Duodenal mucosa (tissue), 2 donors: ENCODE measurements around the gene LPCAT1.
"Not testable (repeated sequence)": the region's sequence is repeated elsewhere in the genome, so short reads cannot be mapped to it uniquely, and the experiment has no call there.

ENCODE experiments used
- H3K27ac ChIP-seq: one replicate; pipeline ENCODE4 v1.7.0; 2013; ENCODE audit warnings: low read depth, low read length
- H3K27me3 ChIP-seq, 2 donors: one replicate each; pipeline ENCODE4 v1.7.0; 2013; ENCODE audit warnings: low read length in 2 of 2, control low read depth in 1 of 2; ENCODE audit not compliant: insufficient read depth in 2 of 2, control insufficient read depth in 1 of 2
- H3K36me3 ChIP-seq, 2 donors: one replicate each; pipeline ENCODE4 v1.7.0; 2013; ENCODE audit warnings: low read length in 2 of 2, control low read depth in 1 of 2; ENCODE audit not compliant: insufficient read depth in 2 of 2, control insufficient read depth in 1 of 2
- H3K4me1 ChIP-seq, 2 donors: one replicate each; pipeline ENCODE4 v1.7.0; 2013; ENCODE audit warnings: low read length in 2 of 2, control low read depth in 1 of 2; ENCODE audit not compliant: insufficient read depth in 2 of 2, control insufficient read depth in 1 of 2
- H3K4me3 ChIP-seq, 2 donors: one replicate each; pipeline ENCODE4 v1.7.0; 2013; ENCODE audit warnings: low read length in 2 of 2, low read depth in 1 of 2
- H3K9ac ChIP-seq, 2 donors: one replicate each; pipeline ENCODE4 v1.7.0; 2013; ENCODE audit warnings: low read length in 2 of 2, low read depth in 1 of 2
- H3K9me3 ChIP-seq, 2 donors: one replicate each; pipeline ENCODE4 v1.7.0; 2013; ENCODE audit warnings: low read length in 2 of 2, control low read depth in 1 of 2; ENCODE audit not compliant: control insufficient read depth in 1 of 2

The LPCAT1 gene

DNA sequence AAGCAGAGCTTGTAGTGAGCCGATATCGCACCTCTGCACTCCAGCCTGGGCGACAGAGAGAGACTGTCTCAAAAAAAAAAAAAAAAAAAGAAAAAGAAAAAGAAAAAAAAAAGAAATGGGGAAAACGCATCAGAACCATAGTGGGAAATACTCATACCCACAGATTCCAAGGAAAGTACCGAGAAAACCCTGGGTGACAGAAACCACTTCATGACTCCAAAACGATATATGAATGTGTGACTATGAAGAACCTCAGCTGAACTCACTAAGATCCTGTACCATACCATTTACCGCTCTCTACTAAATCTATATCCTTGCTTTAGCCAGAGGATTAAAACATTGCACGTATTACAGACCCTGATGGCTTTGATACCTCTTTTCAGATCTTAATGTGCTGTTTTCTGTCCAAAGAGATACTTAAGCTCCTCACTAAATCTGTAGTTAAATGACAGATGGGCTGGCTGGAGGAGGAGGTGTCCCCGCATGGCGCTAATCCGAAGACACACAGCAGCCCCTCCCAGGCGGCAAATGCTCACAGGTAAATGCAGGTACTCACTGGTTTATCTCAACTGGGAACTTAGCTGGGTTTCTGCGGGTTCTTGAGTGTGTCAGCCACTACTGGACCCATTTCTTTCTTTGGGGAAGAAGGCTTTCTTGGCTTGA is 2.8 kb downstream of the LPCAT1 start:
- H3K27me3 ChIP-seq: no peaks in the 10 kb centered on the region
- peaks cover 18 to 26% of the 10 kb centered on the region in 2 donors for H3K4me1 ChIP-seq
- peaks cover 0 to 15% of the 10 kb centered on the region in 2 donors for H3K36me3 ChIP-seq
- no peak overlapping the region for H3K4me3 ChIP-seq
- H3K27ac ChIP-seq: no peak overlapping the region
- H3K9me3 ChIP-seq: no peaks in the 10 kb centered on the region
- no peak overlapping the region for H3K9ac ChIP-seq

DNA sequence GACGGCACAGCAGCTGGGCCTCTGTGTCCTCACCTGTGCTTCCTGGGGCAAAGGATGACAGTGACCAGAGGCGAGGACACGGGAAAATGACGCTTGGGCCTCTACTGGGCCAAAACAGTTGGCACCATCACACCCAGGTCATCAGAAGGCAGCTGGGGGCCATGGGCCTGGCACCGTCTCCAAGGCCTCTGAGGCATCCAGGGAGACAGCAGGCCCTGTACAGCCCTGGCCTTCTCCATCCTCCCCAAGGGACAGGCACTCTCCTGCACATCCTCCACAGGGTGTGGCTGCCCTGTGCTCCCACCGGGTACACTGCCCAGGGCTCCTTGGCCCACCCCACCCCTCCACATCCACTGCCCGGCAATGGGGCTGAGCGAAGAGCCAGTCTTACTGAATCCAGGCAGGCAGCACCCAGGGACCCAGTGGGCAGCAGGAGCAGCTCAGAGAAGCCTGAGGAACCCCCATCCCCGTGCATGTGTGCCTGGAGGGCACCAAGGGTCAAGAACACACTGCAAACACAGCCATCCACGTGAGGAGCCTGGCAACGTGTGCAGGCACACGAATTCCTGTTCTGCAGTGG is 4.0 kb downstream of the LPCAT1 start:
- Histone ChIP-seq H3K27ac (no peak overlapping the region), H3K4me3 (no peak overlapping the region)

DNA sequence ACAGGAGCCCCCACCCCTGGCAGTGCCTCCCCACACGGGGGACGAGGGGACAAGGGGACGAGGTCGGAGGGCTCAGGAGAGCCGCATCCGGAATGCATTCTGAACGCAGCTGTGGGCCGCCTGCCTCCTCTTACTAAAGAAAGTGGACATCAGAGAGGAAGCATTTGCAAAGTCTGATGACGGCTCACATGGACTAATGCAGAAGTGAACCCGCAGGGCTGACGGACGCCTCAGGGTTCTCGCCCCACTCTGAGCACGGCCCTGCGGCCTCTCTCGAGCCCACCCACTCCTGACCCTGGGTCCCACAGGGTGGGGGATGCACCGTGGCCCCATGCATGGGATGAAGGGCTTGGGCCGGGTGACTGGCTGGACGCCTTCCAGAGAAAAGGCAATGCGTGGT is 5.9 kb downstream of the LPCAT1 start:
- no peaks in the 10 kb centered on the region for H3K27me3 ChIP-seq
- H3K4me1 ChIP-seq: peaks cover 11 to 21% of the 10 kb centered on the region in 2 donors
- no peak overlapping the region for H3K27ac ChIP-seq
- H3K4me3 ChIP-seq: no peak overlapping the region
- no peaks in the 10 kb centered on the region for H3K9me3 ChIP-seq
- H3K36me3 ChIP-seq: peaks cover 0 to 17% of the 10 kb centered on the region in 2 donors
- H3K9ac ChIP-seq: no peak overlapping the region

More for the DNA sequence above, 4.0 kb downstream of the LPCAT1 start:
- no peaks in the 10 kb centered on the region for H3K27me3 ChIP-seq
- H3K36me3 ChIP-seq: peaks cover 0 to 15% of the 10 kb centered on the region in 2 donors
- H3K9ac ChIP-seq: no peak overlapping the region
- no peaks in the 10 kb centered on the region for H3K9me3 ChIP-seq
- H3K4me1 ChIP-seq: peaks cover 17 to 27% of the 10 kb centered on the region in 2 donors

DNA sequence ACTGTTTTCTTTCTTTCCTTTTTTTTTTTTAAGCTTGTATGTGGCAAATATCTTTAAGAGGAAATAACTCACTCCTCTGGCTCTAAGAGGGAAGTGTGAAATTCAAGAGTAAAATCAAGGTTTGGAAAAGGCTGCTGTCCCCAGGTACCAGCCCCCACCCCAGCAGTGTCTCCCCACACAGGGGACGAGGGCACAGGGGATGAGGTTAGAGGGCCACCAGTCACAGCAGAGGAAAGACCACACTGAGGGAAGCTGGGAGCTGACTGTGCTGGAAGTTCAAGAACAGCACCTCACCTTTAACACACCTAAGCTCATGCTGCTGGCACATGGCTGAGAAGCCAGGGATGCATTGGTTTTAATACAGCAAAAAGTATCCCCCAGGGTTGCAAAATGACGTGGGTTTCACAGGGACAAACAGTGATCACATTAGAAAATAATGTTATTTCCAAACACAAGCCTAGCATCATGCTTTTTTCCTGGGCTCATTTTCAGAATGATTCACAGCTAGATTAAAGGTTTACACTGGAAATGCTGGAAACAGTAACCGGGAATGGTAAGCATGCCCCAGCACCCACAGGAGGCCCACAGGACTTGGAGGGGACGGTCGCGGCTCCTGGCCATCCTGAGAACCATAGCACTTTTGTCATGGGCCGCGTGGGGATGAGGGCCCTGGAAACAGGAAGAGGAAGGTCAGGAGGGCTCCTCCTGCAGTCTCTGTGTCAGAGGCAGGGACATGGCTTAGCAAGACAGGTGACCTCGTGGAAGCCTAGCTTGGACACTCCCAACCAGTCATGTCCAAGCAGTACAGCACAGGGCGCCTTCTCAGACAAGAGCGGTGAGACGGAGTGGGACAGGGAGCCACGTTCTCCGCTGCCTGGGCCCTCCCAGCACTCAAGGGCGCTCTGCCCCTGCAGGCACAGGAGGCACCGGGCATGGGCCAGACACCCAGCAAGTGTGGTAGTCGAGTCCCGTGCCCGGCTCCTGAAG is 6.9 kb downstream of the LPCAT1 start:
- Histone ChIP-seq H3K4me3 (no peak overlapping the region), H3K9me3 (no peaks in the 10 kb centered on the region), H3K4me1 (peaks cover 5 to 15% of the 10 kb centered on the region in 2 donors), H3K27ac (no peak overlapping the region), H3K36me3 (peaks cover 0 to 18% of the 10 kb centered on the region in 2 donors), H3K9ac (no peak overlapping the region), H3K27me3 (no peaks in the 10 kb centered on the region)

DNA sequence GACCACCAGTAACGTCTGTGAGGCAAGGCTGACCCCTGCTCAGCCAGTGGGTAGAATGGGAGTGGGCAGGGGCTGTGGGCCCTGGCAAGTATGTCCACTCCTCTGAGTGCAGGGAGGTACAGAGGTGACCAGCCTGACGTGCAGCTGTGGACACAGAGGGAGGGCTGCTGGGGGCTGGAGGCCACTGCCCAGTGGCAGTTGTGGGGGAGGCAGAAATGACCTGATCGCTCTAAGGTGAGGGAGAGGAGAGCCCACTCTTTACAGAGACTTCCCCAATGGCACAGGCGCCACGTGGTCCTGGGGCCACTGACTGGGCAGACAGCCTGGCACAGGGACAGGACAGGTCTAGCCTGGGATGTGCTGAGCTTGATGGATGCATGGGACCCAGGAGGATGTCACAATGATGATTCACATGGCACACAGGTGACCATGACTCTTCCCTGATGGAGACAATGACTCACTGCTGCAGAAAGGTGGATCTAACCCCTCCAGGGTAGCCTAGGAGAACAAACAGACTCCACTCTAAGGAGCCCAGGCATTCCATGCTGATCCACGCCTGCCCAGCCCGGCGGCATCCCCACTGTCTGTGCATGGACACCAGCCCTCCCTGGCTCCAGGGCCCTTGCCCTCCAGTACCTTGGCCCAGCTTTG is 7.7 kb downstream of the LPCAT1 start:
- peak overlapping the region in 1 of 2 donors; percentile 7 for H3K9ac ChIP-seq
- no peak overlapping the region for H3K4me3 ChIP-seq
- H3K4me1 ChIP-seq: peaks cover 0 to 12% of the 10 kb centered on the region in 2 donors

DNA sequence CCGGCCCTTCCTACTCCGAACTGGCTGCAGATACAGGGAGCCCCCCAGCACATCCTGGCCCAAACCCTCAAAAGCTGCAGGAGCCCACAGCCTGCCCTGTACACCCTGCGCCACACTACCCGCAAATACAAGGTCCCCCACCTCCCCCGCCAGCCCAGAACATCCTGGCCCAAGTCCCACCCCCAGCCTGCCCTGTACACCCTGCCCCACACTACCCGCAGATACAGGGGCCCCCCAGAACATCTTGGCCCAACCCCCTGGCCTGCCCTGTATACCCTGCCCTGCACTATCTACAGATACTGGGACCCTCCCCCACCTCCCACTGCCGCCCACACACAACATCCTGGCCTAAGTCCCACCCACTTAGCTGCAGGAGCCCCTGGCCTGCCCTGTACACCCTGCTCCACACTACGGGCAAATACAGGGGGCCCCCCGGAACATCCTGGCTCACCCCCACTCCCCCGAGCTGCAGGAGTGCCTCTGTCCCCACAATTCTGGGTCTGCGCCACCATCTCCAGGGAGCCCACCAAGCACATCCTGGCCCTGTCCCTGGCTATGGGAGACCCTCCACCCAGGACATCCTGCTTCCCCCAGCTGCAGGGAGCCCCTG is 8.3 kb downstream of the LPCAT1 start:
- Histone ChIP-seq H3K4me1 (peaks cover 0 to 12% of the 10 kb centered on the region in 2 donors), H3K9me3 (no peaks in the 10 kb centered on the region), H3K36me3 (peaks cover 0 to 27% of the 10 kb centered on the region in 2 donors), H3K9ac (no peak overlapping the region), H3K27me3 (no peaks in the 10 kb centered on the region), H3K4me3 (no peak overlapping the region), H3K27ac (no peak overlapping the region)

More for the DNA sequence above, 7.7 kb downstream of the LPCAT1 start:
- peaks cover 0 to 23% of the 10 kb centered on the region in 2 donors for H3K36me3 ChIP-seq
- H3K27ac ChIP-seq: no peak overlapping the region
- H3K27me3 ChIP-seq: no peaks in the 10 kb centered on the region
- H3K9me3 ChIP-seq: no peaks in the 10 kb centered on the region

DNA sequence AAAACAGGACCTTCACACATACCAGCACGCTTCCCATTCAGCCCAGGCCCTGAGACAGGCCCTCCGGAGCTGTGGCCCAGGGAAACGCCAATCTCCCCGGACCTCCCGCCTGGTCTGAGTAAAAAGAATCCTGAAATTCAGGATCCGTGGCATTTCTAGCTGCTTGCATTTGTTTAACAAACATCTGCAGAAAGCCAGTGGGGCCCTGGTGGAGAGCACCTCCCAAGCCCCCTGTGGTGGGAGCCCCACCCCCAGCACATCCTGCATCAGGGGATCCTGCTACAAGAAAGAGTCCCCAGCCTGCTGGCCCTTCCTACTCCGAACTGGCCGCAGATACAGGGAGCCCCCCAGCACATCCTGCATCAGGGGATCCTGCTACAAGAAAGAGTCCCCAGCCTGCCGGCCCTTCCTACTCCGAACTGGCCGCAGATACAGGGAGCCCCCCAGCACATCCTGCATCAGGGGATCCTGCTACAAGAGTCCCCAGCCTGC is 8.9 kb downstream of the LPCAT1 start:
- peaks cover 0 to 24% of the 10 kb centered on the region in 2 donors for H3K36me3 ChIP-seq
- H3K27ac ChIP-seq, H3K9ac ChIP-seq, H3K9me3 ChIP-seq, H3K4me3 ChIP-seq, H3K27me3 ChIP-seq: not testable (repeated sequence)
- peaks cover 0 to 12% of the 10 kb centered on the region in 2 donors for H3K4me1 ChIP-seq

DNA sequence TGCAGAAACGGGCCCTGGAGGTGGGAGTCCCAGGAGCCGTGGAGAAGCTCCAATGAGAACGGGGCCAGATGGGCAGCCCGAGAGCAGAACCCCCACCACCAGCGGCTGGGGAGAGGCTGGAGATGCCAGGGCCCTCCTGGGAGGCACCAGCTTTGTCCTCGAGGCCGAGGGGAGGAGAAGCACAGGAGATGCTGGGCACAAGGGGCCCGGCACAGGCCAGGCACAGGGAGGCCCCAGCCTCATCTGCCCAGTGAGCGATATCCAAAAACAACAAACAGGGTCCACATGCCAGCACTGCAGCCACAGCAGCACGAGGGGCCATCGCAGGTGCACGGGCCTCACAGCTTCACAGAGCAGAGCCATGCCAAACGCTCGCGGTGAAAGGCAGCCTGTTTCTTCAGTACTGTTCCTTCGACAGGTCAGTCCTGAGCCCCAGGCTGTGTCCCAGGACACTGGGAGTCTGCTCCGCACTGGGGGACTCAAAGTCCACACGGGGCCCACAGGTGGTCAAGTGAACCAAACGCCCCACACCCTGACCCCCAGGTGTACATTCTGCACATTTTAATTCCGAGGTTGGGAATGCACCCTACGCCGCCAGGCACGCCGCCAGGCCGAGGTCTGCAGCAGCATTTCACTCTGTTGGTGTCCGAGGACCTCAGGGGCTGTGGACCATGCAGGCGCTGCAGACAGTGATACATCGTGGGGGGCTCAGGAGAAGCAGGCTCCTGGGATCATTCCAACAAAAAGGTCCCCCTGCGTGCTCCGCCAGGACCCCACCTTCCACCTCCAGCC is 9.5 kb downstream of the LPCAT1 start:
- no peak overlapping the region for H3K27ac ChIP-seq
- no peak overlapping the region for H3K9ac ChIP-seq
- H3K9me3 ChIP-seq: no peaks in the 10 kb centered on the region
- H3K4me1 ChIP-seq: peaks cover 0 to 12% of the 10 kb centered on the region in 2 donors
- no peaks in the 10 kb centered on the region for H3K27me3 ChIP-seq
- no peak overlapping the region for H3K4me3 ChIP-seq
- H3K36me3 ChIP-seq: peaks cover 4 to 19% of the 10 kb centered on the region in 2 donors
